H1 (cell line): ENCODE results near the gene LGR4. TPM values are rescaled to one million over a fixed set of nuclear protein-coding genes. Genes with fewer than 3 reads are reported as not detected.

Experiments used
- SIRT6 ChIP-seq: IDR thresholded peaks from one replicate; pipeline ENCODE4 v1.7.1; 2012; ENCODE audit warnings: low read length, inconsistent platforms
- ZNF274 ChIP-seq: IDR thresholded peaks from 2 replicates; pipeline ENCODE4 v1.7.0; 2012; ENCODE audit warnings: low read length, borderline replicate concordance; ENCODE audit errors: extremely low read depth
- polyA plus RNA-seq, 7 experiments: library from polyadenylated mRNA; depleted of rRNA in 3 of 7; stranded (reverse) in 5 of 7; unstranded in 2 of 7; fragments of >200 nt in 5 of 7; fragments of 200-250 nt in 2 of 7; gene quantifications; 1 replicate in 5 of 7; 2 replicates in 1 of 7; 4 replicates in 1 of 7; pipeline versions ENCODE4 v1.2.1 to v1.2.3, GENCODE V29; 2011 to 2013; ENCODE audit warnings: missing spikeins in 2 of 7, mixed read lengths in 2 of 7
- total RNA-seq: library from RNA; stranded (reverse); fragmentation: NEBNext Ultra II Directional; extraction: Animal tissue kit (Norgen Biotek cat#: 25700); gene quantifications from 2 replicates; pipeline ENCODE4 v1.2.1, GENCODE V29; 2021

Gene LGR4
- total and polyA plus RNA-seq, 2 of the 8 experiments (the other 6 are each of a cell fraction or from before 2014, with no cell fraction given) = 26.6 to 61.7 TPM

GRCh38 chr11:27398400-27398770, 74.2 kb downstream of the LGR4 start (continued):
- no peak for TF ChIP-seq ZNF274
- no peak for TF ChIP-seq SIRT6
